Ovary (tissue), 9 donors: ENCODE results near the gene ANKRD6. TPM values are rescaled to one million over a fixed set of nuclear protein-coding genes. Genes with fewer than 3 reads are reported as not detected.

ENCODE experiments used
- DNase-seq, 5 donors: peaks; one replicate each; pipeline ENCODE4 v3.0.0-alpha.2; 2019 to 2020
- H3K27ac ChIP-seq, 2 donors: fragments of 200-600 bp; one replicate each; pipeline versions ENCODE4 v1.5.1 to v1.8.0; 2019 to 2022
- H3K27me3 ChIP-seq: fragments of 200-600 bp; one replicate; pipeline ENCODE4 v1.8.0; 2022
- H3K36me3 ChIP-seq: fragments of 200-600 bp; sonication (generic); one replicate; pipeline ENCODE4 v1.5.1; 2019
- H3K4me1 ChIP-seq: one replicate; pipeline ENCODE4 v1.8.1; 2013; ENCODE audit warnings: mild to moderate bottlenecking, moderate library complexity; ENCODE audit not compliant: insufficient read depth
- H3K4me3 ChIP-seq: fragments of 200-600 bp; sonication (generic); one replicate; pipeline ENCODE4 v1.5.1; 2017
- H3K9me3 ChIP-seq, 2 donors: fragments of 200-600 bp in 1 of 2; sonication (generic) in 1 of 2; one replicate each; pipeline versions ENCODE4 v1.5.1 to v1.8.1; 2013 to 2019; ENCODE audit warnings: mild to moderate bottlenecking in 1 of 2, moderate library complexity in 1 of 2
- CTCF ChIP-seq, 3 donors: fragments of 450-650 bp in 2 of 3; fragments of 200-600 bp in 1 of 3; IDR thresholded peaks; one replicate each; pipeline versions ENCODE4 v1.5.1 to v1.8.0; 2016 to 2022; ENCODE audit warnings: antibody characterized with exemption in 3 of 3, mild to moderate bottlenecking in 1 of 3
- EP300 ChIP-seq: sonication (generic); formaldehyde crosslinking; IDR thresholded peaks from one replicate; pipeline ENCODE4 v1.6.1; 2017; ENCODE audit warnings: antibody characterized with exemption
- POLR2A ChIP-seq: fragments of 450-650 bp; IDR thresholded peaks from one replicate; pipeline ENCODE4 v1.6.1; 2017; ENCODE audit warnings: antibody characterized with exemption, mild to moderate bottlenecking, moderate library complexity
- WGBS, 3 donors: extraction: QIAGEN DNeasy Blood & Tissue Kit in 1 of 3; methylation state at CpG; one replicate each; pipeline versions ENCODE4 v1.1.5 to v1.1.7; 2013 to 2017; 5-methylcytosine and 5-hydroxymethylcytosine counted together
- intact Hi-C, 4 donors: fragments of 100-400 bp; cut with DNase I; formaldehyde crosslinking; loops; one replicate each; pipeline versions ENCODE4 v1.11.0 to v1.15.1; 2022 to 2023
- polyA plus RNA-seq, 2 donors: library from polyadenylated mRNA; stranded (reverse); fragments of 200-250 nt in 1 of 2; fragments of 350-450 nt in 1 of 2; fragmentation: Illumina TruSeq in 1 of 2; extraction: RNeasy Lipid Tissue Mini Kit (QIAGEN cat#74804) in 1 of 2; gene quantifications; one replicate each; pipeline ENCODE4 v1.2.3, GENCODE V29; 2013 to 2014
- total RNA-seq, 7 donors: library from RNA; depleted of rRNA in 2 of 7; stranded (reverse); fragments of >200 nt in 2 of 7; fragmentation: NEBNext Ultra II Directional in 3 of 7; extraction: Animal tissue kit (Norgen Biotek cat#: 25700) in 3 of 7; gene quantifications; one replicate each; pipeline versions ENCODE4 v1.1.0 to v1.2.4, GENCODE V29; 2016 to 2023
- donor health status: DM: no; HTN: no; CAD: no; lungs with moderate emphysema.
- donor health status: DM: no; HTN: no; CAD: no.
- donor health status: Bipolar disorder and iron deficiency.
- donor health status: DM: yes; HTN: yes; CAD: no.
- donor health status: DM: no; HTN: no; CAD: no.
- donor health status: DM: yes; HTN: yes; CAD: no.

ANKRD6 gene
- total and polyA plus RNA-seq, 9 donors = 14.7 to 50.1 (median 25.6) TPM

GRCh38 chr6:89449193-89449592 lies 16.2 kb downstream of the ANKRD6 start:
- Histone ChIP-seq H3K27me3 (no peaks in the 10 kb centered on the region), H3K9me3 (no peaks in the 10 kb centered on the region), H3K36me3 (no peaks in the 10 kb centered on the region), H3K4me1 (no peaks in the 10 kb centered on the region), H3K27ac (no peak overlapping the region), H3K4me3 (no peak overlapping the region)
- intact Hi-C loops = no loop called here
- WGBS, 3 donors = 33 to 44% (median 42%) methylated on average over 1 of the region's 1 CpG
- DNase-seq = no peak
- TF ChIP-seq CTCF (IDR thresholded peaks at IDR 0.05) (no peak), POLR2A (no peak), EP300 (no peak)

DNA sequence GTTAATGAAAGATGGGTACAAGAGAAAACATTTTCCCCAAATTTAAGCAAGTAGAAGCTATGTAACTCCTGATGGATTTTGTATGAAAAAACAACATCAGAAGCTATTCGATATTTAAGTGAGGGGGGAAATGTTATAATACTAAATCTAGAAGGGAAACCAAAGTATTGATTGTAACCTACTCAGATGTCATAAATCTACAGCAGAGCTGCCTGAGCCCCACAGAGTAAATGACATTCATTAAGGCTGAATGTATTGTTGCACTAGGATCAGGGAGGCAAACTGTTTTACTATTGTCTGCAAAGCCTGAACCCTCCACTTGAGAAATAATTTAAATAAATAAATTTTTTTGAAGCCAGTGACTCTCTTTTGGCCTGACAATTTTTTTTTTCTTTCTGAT lies 19.3 kb downstream of the ANKRD6 start:
- no peaks in the 10 kb centered on the region for H3K4me1 ChIP-seq
- DNase-seq = no peak
- H3K4me3 ChIP-seq = no peak overlapping the region
- WGBS, 3 donors = 90 to 93% (median 93%) methylated on average over 1 of the region's 1 CpG
- intact Hi-C loops = no loop called here
- H3K27ac ChIP-seq = no peak overlapping the region
- TF ChIP-seq POLR2A (no peak), CTCF (IDR thresholded peaks at IDR 0.05) (no peak)
- H3K27me3 ChIP-seq = no peaks in the 10 kb centered on the region
- H3K36me3 ChIP-seq = no peaks in the 10 kb centered on the region
- no peaks in the 10 kb centered on the region for H3K9me3 ChIP-seq

DNA sequence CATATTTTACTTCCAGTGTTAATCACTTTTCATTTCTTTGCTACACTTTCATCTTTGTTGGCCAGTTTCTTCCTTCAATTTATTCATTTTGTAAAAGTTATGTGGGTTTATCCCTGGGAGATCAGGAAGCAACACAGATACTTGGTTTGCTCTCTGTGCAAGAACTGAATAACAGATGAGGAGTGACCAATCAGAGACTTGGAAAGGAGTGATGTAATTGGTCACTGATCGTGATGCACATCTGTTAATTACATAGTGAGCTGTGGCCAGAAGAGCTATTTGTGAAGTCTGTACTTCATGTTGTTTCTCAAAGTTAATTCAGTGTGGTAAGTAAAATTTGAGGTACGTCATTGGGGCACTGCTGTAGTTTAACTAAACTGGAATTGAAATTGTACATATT lies 21.3 kb downstream of the ANKRD6 start:
- no peaks in the 10 kb centered on the region for H3K9me3 ChIP-seq
- TF ChIP-seq CTCF (IDR thresholded peaks at IDR 0.05) (no peak), EP300 (no peak), POLR2A (no peak)
- no peak overlapping the region for H3K27ac ChIP-seq
- H3K27me3 ChIP-seq = no peaks in the 10 kb centered on the region
- WGBS, 3 donors = 77 to 82% (median 79%) methylated on average over 2 of the region's 2 CpGs
- intact Hi-C loops = no loop called here
- no peaks in the 10 kb centered on the region for H3K36me3 ChIP-seq
- H3K4me3 ChIP-seq = no peak overlapping the region
- DNase-seq = no peak
- no peaks in the 10 kb centered on the region for H3K4me1 ChIP-seq

DNA sequence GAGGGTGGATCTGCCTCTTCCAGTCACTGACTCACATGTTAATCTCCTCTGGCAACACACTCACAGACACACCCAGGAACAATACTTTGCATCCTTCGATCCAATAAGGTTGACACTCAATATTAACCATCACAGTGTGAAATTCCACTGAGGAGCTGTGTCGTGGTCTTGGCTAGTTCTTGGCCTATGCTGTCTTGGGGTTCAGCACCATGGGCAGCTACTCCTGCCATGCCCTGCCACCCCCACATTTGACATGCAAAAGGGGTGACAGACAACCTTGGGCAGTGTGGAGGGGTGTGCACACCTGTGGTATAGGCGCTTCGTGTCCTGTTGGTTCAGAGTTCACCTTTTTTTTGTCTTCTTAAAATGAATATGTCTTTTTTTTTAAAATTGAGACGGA lies 25.8 kb downstream of the ANKRD6 start:
- no peak for TF ChIP-seq EP300
- TF ChIP-seq POLR2A = no peak
- TF ChIP-seq CTCF (IDR thresholded peaks at IDR 0.05) = no peak
- DNase-seq = no peak
- Histone ChIP-seq H3K36me3 (no peaks in the 10 kb centered on the region), H3K4me3 (no peak overlapping the region), H3K4me1 (peaks cover 2% of the 10 kb centered on the region), H3K27ac (no peak overlapping the region), H3K27me3 (no peaks in the 10 kb centered on the region), H3K9me3 (no peaks in the 10 kb centered on the region)
- intact Hi-C loops = no loop called here
- 86 to 91% (median 90%) methylated on average over 5 of the region's 5 CpGs for WGBS, 3 donors

DNA sequence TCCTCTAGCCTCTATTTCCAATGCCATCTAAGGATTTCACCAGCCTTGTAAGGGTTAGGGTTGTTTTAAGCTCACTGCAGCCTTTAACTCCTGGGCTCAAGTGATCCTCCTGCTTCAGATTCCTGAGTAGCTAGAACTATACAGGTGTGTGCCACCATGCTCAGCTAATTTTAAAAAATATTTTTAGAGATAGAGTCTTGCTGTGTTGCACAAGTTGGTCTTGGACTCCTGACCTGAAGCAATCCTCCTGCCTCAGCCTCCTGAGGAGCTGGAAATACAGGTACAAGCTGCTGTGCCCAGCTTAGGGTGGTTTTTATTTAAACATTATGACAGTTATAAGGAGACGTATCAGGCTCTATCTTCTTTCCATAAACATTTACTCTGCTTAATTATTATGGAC lies 26.5 kb downstream of the ANKRD6 start:
- H3K27ac ChIP-seq = no peak overlapping the region
- intact Hi-C loops = no loop called here
- WGBS, 3 donors = 90 to 95% (median 94%) methylated on average over 1 of the region's 1 CpG
- no peaks in the 10 kb centered on the region for H3K27me3 ChIP-seq
- H3K4me1 ChIP-seq = peaks cover 2% of the 10 kb centered on the region
- no peak overlapping the region for H3K4me3 ChIP-seq
- DNase-seq = no peak
- H3K9me3 ChIP-seq = no peaks in the 10 kb centered on the region
- TF ChIP-seq POLR2A (no peak), EP300 (no peak), CTCF (IDR thresholded peaks at IDR 0.05) (no peak)
- H3K36me3 ChIP-seq = no peaks in the 10 kb centered on the region
